Measurements from ENCODE around the gene LMO3. TPM values are rescaled to one million over a fixed set of nuclear protein-coding genes. Genes with fewer than 3 reads are reported as not detected.

The LMO3 gene
- total and polyA plus RNA-seq, 2 donors (not counting 3 experiments of a cell fraction or from before 2014, with no cell fraction given), result not detected

GRCh38 chr12:16611146-16611545 lies 5.2 kb upstream of the LMO3 start:
- no peak overlapping the region for H3K4me3 ChIP-seq (replicated peaks in 1 of 3; ENCODE audit: insufficient read depth in 1 of 3, low read depth in 1 of 3, low read length in 3 of 3)
- dilution Hi-C loops (cut with MboI; ENCODE audit: extremely low pct_ligation_motif_present, low sequenced_read_pairs), result no loop called here
- no peaks in the 10 kb centered on the region for H3K4me1 ChIP-seq (ENCODE audit: control insufficient read depth, extremely low read depth, insufficient read depth, low read length)
- no peaks in the 10 kb centered on the region for H3K9me1 ChIP-seq (replicated peaks; ENCODE audit: control insufficient read depth, extremely low read depth, insufficient read depth, low read length)
- FAIRE-seq (no peak), DNase-seq (ENCODE audit: low read depth, low spot score) (no peak)
- H3K4me2 ChIP-seq (ENCODE audit: insufficient read depth, low read length), result no peak overlapping the region
- POLR2A ChIA-PET, result no interaction called here
- no peak overlapping the region for H3K27ac ChIP-seq (ENCODE audit: insufficient read depth, low read depth, low read length)
- CTCF ChIA-PET, result interaction anchor here (1.2 to 1.5 kb wide), 2 partner anchors 9 to 10 kb away, joined by 3 to 4 read pairs; no protein-coding TSS in a partner anchor
- H2AFZ ChIP-seq (ENCODE audit: low read depth, low read length), result no peak overlapping the region
- no peak overlapping the region for H3K9ac ChIP-seq (replicated peaks; ENCODE audit: extremely low read depth, insufficient read depth, low read length)
- H4K20me1 ChIP-seq (replicated peaks; ENCODE audit: control insufficient read depth, extremely low read depth, insufficient read depth, low read length), result no peaks in the 10 kb centered on the region
- TF ChIP-seq CTCF (IDR thresholded peaks at IDR 0.05; ENCODE audit: extremely low read depth in 1 of 2, insufficient read depth in 1 of 2, low read depth in 1 of 2, low read length in 2 of 2) (no peak), POLR2AphosphoS5 (IDR thresholded peaks at IDR 0.05; ENCODE audit: insufficient read depth, low read depth, low read length) (no peak), FOS (IDR thresholded peaks at IDR 0.05; ENCODE audit: borderline replicate concordance, insufficient read depth, low read length) (no peak), POLR2A (IDR thresholded peaks at IDR 0.05; ENCODE audit: low read depth, low read length) (no peak)
- TF ChIP-seq, protein P1, sequence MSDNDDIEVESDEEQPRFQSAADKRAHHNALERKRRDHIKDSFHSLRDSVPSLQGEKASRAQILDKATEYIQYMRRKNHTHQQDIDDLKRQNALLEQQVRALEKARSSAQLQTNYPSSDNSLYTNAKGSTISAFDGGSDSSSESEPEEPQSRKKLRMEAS (IDR thresholded peaks at IDR 0.05; ENCODE audit: insufficient read depth, insufficient read length), result no peak
- BruUV-seq (replicated peaks), result no TSS peak
- H3K9me3 ChIP-seq (replicated peaks; ENCODE audit: control insufficient read depth, insufficient read depth, low read length), result no peaks in the 10 kb centered on the region
- no peaks in the 10 kb centered on the region for H3K79me2 ChIP-seq (ENCODE audit: control insufficient read depth, insufficient read depth, low read length)
- intact Hi-C loops (cut with micrococcal nuclease), result no loop called here
- no peaks in the 10 kb centered on the region for H3K36me3 ChIP-seq (ENCODE audit: control insufficient read depth in 2 of 2, extremely low read depth in 1 of 2, insufficient read depth in 2 of 2, low read length in 2 of 2)
- peaks cover 24 to 32% of the 10 kb centered on the region in 2 experiments for H3K27me3 ChIP-seq (ENCODE audit: control insufficient read depth in 2 of 2, insufficient read depth in 2 of 2, low read length in 2 of 2)

GRCh38 chr12:16610743-16611142 lies 4.8 kb upstream of the LMO3 start:
- Histone ChIP-seq H3K4me3 (replicated peaks in 1 of 3; ENCODE audit: insufficient read depth in 1 of 3, low read depth in 1 of 3, low read length in 3 of 3) (no peak overlapping the region), H3K9me1 (replicated peaks; ENCODE audit: control insufficient read depth, extremely low read depth, insufficient read depth, low read length) (no peaks in the 10 kb centered on the region), H3K9ac (replicated peaks; ENCODE audit: extremely low read depth, insufficient read depth, low read length) (no peak overlapping the region), H2AFZ (ENCODE audit: low read depth, low read length) (no peak overlapping the region), H3K36me3 (ENCODE audit: control insufficient read depth in 2 of 2, extremely low read depth in 1 of 2, insufficient read depth in 2 of 2, low read length in 2 of 2) (no peaks in the 10 kb centered on the region), H3K9me3 (replicated peaks; ENCODE audit: control insufficient read depth, insufficient read depth, low read length) (no peaks in the 10 kb centered on the region), H3K27me3 (ENCODE audit: control insufficient read depth in 2 of 2, insufficient read depth in 2 of 2, low read length in 2 of 2) (peaks cover 26 to 35% of the 10 kb centered on the region in 2 experiments), H4K20me1 (replicated peaks; ENCODE audit: control insufficient read depth, extremely low read depth, insufficient read depth, low read length) (no peaks in the 10 kb centered on the region), H3K4me1 (ENCODE audit: control insufficient read depth, extremely low read depth, insufficient read depth, low read length) (no peaks in the 10 kb centered on the region), H3K27ac (ENCODE audit: insufficient read depth, low read depth, low read length) (no peak overlapping the region), H3K4me2 (ENCODE audit: insufficient read depth, low read length) (no peak overlapping the region), H3K79me2 (ENCODE audit: control insufficient read depth, insufficient read depth, low read length) (no peaks in the 10 kb centered on the region)
- intact Hi-C loops (cut with micrococcal nuclease), result no loop called here
- FAIRE-seq (no peak), DNase-seq (ENCODE audit: low read depth, low spot score) (no peak)
- CTCF ChIA-PET, result interaction anchor here (1.2 to 1.5 kb wide), 2 partner anchors 8 to 10 kb away, joined by 3 to 4 read pairs; no protein-coding TSS in a partner anchor
- BruUV-seq (replicated peaks), result no TSS peak
- dilution Hi-C loops (cut with MboI; ENCODE audit: extremely low pct_ligation_motif_present, low sequenced_read_pairs), result no loop called here
- TF ChIP-seq GATA2 (IDR thresholded peaks at IDR 0.05; ENCODE audit: insufficient read depth, insufficient read length, low read depth, low read length), result no peak
- no peak for TF ChIP-seq POLR2A (IDR thresholded peaks at IDR 0.05; ENCODE audit: low read depth, low read length)
- TF ChIP-seq FOS (IDR thresholded peaks at IDR 0.05; ENCODE audit: borderline replicate concordance, insufficient read depth, low read length), result no peak
- no peak for TF ChIP-seq EZH2 (IDR thresholded peaks at IDR 0.05; ENCODE audit: borderline replicate concordance, low read depth, low read length, severe bottlenecking)
- TF ChIP-seq CTCF (IDR thresholded peaks at IDR 0.05; ENCODE audit: extremely low read depth in 1 of 2, insufficient read depth in 1 of 2, low read depth in 1 of 2, low read length in 2 of 2), result no peak
- no peak for TF ChIP-seq JUN (IDR thresholded peaks at IDR 0.05; ENCODE audit: borderline replicate concordance, insufficient read depth, insufficient read length, low read depth)
- TF ChIP-seq MYC (IDR thresholded peaks at IDR 0.05; ENCODE audit: low read depth, low read length), result no peak
- TF ChIP-seq, protein P1 (IDR thresholded peaks at IDR 0.05; ENCODE audit: insufficient read depth, insufficient read length), result no peak
- no peak for TF ChIP-seq POLR2AphosphoS5 (IDR thresholded peaks at IDR 0.05; ENCODE audit: insufficient read depth, low read depth, low read length)
- POLR2A ChIA-PET, result no interaction called here

All from endothelial cell of umbilical vein (primary cell).